Measurements from ENCODE around the gene PICALM.

Gene PICALM

GRCh38 chr11:86013713-86014112, 55.2 kb downstream of the PICALM start:
- no peak overlapping the region for H3K4me3 ChIP-seq
- H3K36me3 ChIP-seq (ENCODE audit: insufficient read depth, low read length) = peaks cover 23% of the 10 kb centered on the region
- no peak for DNase-seq (ENCODE audit: low read depth, low spot score)
- H3K9me3 ChIP-seq (ENCODE audit: low read depth, low read length) = no peaks in the 10 kb centered on the region
- TF ChIP-seq FOXP2 (optimal IDR thresholded peaks at IDR 0.05; ENCODE audit: control extremely low read depth, extremely low read length, insufficient read depth) (no peak), POLR2AphosphoS5 (IDR thresholded peaks at IDR 0.05; ENCODE audit: borderline replicate concordance, low read depth, low read length) (no peak), EZH2 (IDR thresholded peaks at IDR 0.05) (no peak)
- no peak overlapping the region for H3K9ac ChIP-seq (ENCODE audit: insufficient read length)
- H3K27ac ChIP-seq = peak overlapping the region; percentile 68

DNA sequence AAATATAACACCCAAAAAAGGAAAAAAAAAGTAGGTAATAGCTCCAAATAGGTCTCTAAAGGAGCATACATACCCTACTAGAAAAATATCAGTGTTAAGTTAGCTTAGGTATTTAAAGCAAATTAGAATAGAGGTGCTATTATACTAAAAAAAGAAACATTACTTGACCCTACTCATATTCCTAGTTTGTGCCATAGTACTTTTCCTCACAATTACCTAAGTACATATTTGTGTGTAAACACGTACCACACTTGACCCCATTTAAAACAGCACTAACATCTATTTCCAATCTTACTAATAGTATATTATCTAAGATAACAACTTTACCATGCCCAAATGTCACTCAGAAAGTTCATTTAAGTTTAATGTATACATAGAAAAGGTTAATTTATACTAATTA, 57.7 kb downstream of the PICALM start:
- TF ChIP-seq FOXP2 (optimal IDR thresholded peaks at IDR 0.05; ENCODE audit: control extremely low read depth, extremely low read length, insufficient read depth) (no peak), POLR2AphosphoS5 (IDR thresholded peaks at IDR 0.05; ENCODE audit: borderline replicate concordance, low read depth, low read length) (no peak), EZH2 (IDR thresholded peaks at IDR 0.05) (no peak)
- Histone ChIP-seq H3K9me3 (ENCODE audit: low read depth, low read length) (no peaks in the 10 kb centered on the region), H3K9ac (ENCODE audit: insufficient read length) (no peak overlapping the region), H3K4me3 (no peak overlapping the region), H3K27ac (no peak overlapping the region), H3K36me3 (ENCODE audit: insufficient read depth, low read length) (peaks cover 42% of the 10 kb centered on the region)
- DNase-seq (ENCODE audit: low read depth, low spot score) = no peak

DNA sequence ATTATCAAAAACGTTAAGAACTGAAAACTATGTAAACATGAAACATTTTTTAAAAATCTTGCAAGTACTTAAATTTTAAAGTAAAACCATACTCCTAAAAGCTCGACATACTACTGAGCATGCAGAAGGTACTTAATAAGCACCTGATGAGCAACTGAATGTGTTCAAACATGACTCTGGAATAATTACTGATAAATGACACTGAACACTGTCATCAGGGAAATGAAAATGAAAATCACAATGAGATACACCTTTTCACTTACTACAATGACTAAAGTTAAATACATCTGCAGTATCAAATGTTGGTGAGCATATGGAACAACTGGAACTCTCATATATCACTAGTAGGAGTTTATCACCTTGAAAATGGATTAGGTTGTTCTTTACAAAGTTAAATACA, 65.2 kb downstream of the PICALM start:
- peaks cover 83% of the 10 kb centered on the region for H3K36me3 ChIP-seq (ENCODE audit: insufficient read depth, low read length)
- H3K4me3 ChIP-seq = no peak overlapping the region
- H3K27ac ChIP-seq = no peak overlapping the region
- no peaks in the 10 kb centered on the region for H3K9me3 ChIP-seq (ENCODE audit: low read depth, low read length)
- no peak overlapping the region for H3K9ac ChIP-seq (ENCODE audit: insufficient read length)
- TF ChIP-seq POLR2AphosphoS5 (IDR thresholded peaks at IDR 0.05; ENCODE audit: borderline replicate concordance, low read depth, low read length) = no peak
- no peak for TF ChIP-seq EZH2 (IDR thresholded peaks at IDR 0.05)
- TF ChIP-seq FOXP2 (optimal IDR thresholded peaks at IDR 0.05; ENCODE audit: control extremely low read depth, extremely low read length, insufficient read depth) = no peak
- no peak for DNase-seq (ENCODE audit: low read depth, low spot score)

DNA sequence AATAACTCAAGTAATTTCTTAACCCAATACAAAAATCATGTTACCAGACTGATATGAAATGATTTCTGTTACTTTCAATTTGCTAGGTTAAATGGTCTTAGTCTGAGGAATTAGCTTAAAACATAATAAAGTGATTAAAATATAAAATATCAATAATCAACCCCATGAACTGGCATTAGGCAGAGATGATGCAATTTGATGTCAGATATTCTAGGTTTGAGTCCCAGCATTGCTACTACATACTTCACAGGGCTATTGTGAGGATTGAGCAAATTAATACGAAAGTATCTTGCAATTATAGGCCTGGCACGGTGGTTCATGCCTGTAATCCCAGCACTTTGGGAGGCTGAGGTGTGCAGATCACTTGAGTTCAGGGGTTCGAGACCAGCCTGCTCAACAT, 66.5 kb downstream of the PICALM start:
- no peak overlapping the region for H3K4me3 ChIP-seq
- TF ChIP-seq FOXP2 (optimal IDR thresholded peaks at IDR 0.05; ENCODE audit: control extremely low read depth, extremely low read length, insufficient read depth) (no peak), POLR2AphosphoS5 (IDR thresholded peaks at IDR 0.05; ENCODE audit: borderline replicate concordance, low read depth, low read length) (no peak), EZH2 (IDR thresholded peaks at IDR 0.05) (no peak)
- H3K36me3 ChIP-seq (ENCODE audit: insufficient read depth, low read length) = peaks cover 81% of the 10 kb centered on the region
- no peak for DNase-seq (ENCODE audit: low read depth, low spot score)
- H3K9me3 ChIP-seq (ENCODE audit: low read depth, low read length) = no peaks in the 10 kb centered on the region
- no peak overlapping the region for H3K9ac ChIP-seq (ENCODE audit: insufficient read length)
- no peak overlapping the region for H3K27ac ChIP-seq

DNA sequence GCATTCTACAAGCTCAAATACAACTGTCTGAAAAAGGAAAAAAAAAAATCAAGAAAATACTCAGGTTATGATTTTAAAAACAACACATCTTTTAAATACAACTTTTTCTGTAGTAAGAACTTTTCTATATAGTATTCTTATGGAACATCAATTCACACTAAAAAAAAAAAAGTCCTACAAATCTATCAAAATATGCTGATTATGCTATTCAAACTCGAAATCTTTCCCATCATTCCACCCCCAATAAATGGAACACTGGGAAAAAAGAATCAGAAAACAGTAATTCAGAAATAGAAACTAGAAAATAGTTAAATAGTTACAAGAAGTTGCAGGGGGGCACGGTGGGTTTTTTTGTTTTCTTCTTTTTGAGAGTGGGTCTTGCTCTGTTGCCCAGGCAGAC, 77.4 kb downstream of the PICALM start:
- Histone ChIP-seq H3K4me3 (no peak overlapping the region), H3K9ac (ENCODE audit: insufficient read length) (no peak overlapping the region), H3K27ac (no peak overlapping the region), H3K36me3 (ENCODE audit: insufficient read depth, low read length) (peaks cover 58% of the 10 kb centered on the region), H3K9me3 (ENCODE audit: low read depth, low read length) (no peaks in the 10 kb centered on the region)
- no peak for TF ChIP-seq FOXP2 (optimal IDR thresholded peaks at IDR 0.05; ENCODE audit: control extremely low read depth, extremely low read length, insufficient read depth)
- TF ChIP-seq POLR2AphosphoS5 (IDR thresholded peaks at IDR 0.05; ENCODE audit: borderline replicate concordance, low read depth, low read length) = no peak
- no peak for DNase-seq (ENCODE audit: low read depth, low spot score)

DNA sequence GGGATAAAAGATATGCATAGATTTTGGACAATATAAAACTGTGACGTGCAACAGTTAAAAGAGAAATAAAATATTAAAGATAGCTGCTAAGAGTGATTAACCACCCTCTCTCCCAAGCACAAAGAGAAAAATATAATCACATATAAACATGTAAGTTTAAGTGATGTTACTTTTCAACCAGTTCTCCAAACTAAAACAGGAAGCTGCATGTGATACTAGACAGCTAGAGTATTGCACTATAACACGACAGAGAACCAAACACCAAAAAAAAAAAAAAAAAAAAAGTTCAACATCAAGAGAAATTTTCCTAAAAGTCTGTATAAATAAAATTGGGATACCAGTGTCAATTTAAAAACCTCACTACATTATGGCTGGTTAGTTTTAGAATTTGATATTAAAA, 79.1 kb downstream of the PICALM start:
- peaks cover 47% of the 10 kb centered on the region for H3K36me3 ChIP-seq (ENCODE audit: insufficient read depth, low read length)
- H3K9ac ChIP-seq (ENCODE audit: insufficient read length) = no peak overlapping the region
- H3K27ac ChIP-seq = peak overlapping the region; percentile 74
- no peak for DNase-seq (ENCODE audit: low read depth, low spot score)
- H3K9me3 ChIP-seq (ENCODE audit: low read depth, low read length) = no peaks in the 10 kb centered on the region
- no peak for TF ChIP-seq EZH2 (IDR thresholded peaks at IDR 0.05)
- no peak for TF ChIP-seq POLR2AphosphoS5 (IDR thresholded peaks at IDR 0.05; ENCODE audit: borderline replicate concordance, low read depth, low read length)
- no peak for TF ChIP-seq FOXP2 (optimal IDR thresholded peaks at IDR 0.05; ENCODE audit: control extremely low read depth, extremely low read length, insufficient read depth)
- no peak overlapping the region for H3K4me3 ChIP-seq

DNA sequence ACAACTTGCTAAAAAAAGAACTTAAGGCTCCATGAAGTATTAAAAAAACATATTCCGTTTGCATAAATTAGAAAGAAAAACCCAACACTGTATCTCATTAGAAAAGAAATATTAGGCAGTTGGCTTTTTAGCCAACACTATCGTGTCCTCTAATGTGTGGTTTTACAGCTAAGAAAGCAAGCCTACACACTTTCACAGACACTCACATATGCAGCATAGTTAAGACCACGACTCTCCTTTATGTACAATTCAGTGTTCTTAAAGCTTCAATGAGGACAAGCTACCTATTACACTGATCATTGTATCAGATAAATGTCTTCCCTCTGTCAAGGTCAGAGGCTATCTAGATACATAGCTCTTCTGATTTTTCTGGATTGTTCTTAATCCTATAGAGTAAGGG, 80.1 kb downstream of the PICALM start:
- H3K36me3 ChIP-seq (ENCODE audit: insufficient read depth, low read length) = peaks cover 37% of the 10 kb centered on the region
- no peak overlapping the region for H3K4me3 ChIP-seq
- no peak for DNase-seq (ENCODE audit: low read depth, low spot score)
- no peak for TF ChIP-seq FOXP2 (optimal IDR thresholded peaks at IDR 0.05; ENCODE audit: control extremely low read depth, extremely low read length, insufficient read depth)
- no peak for TF ChIP-seq POLR2AphosphoS5 (IDR thresholded peaks at IDR 0.05; ENCODE audit: borderline replicate concordance, low read depth, low read length)
- no peak for TF ChIP-seq EZH2 (IDR thresholded peaks at IDR 0.05)
- no peaks in the 10 kb centered on the region for H3K9me3 ChIP-seq (ENCODE audit: low read depth, low read length)
- H3K27ac ChIP-seq = peak overlapping the region; percentile 74
- H3K9ac ChIP-seq (ENCODE audit: insufficient read length) = no peak overlapping the region

- TF ChIP-seq FOXP2 (optimal IDR thresholded peaks at IDR 0.05; ENCODE audit: control extremely low read depth, extremely low read length, insufficient read depth) (no peak), POLR2AphosphoS5 (IDR thresholded peaks at IDR 0.05; ENCODE audit: borderline replicate concordance, low read depth, low read length) (no peak), EZH2 (IDR thresholded peaks at IDR 0.05) (no peak)
- H3K9ac ChIP-seq (ENCODE audit: insufficient read length) = no peak overlapping the region
- no peak overlapping the region for H3K27ac ChIP-seq
- no peak overlapping the region for H3K4me3 ChIP-seq
- H3K36me3 ChIP-seq (ENCODE audit: insufficient read depth, low read length) = peaks cover 56% of the 10 kb centered on the region
- no peak for DNase-seq (ENCODE audit: low read depth, low spot score)
- H3K9me3 ChIP-seq (ENCODE audit: low read depth, low read length) = no peaks in the 10 kb centered on the region
Observed at GRCh38 chr11:85977751-85978160, 91.1 kb downstream of the PICALM start.

GRCh38 chr11:85976525-85976924, 92.4 kb downstream of the PICALM start:
- no peak overlapping the region for H3K9ac ChIP-seq (ENCODE audit: insufficient read length)
- H3K9me3 ChIP-seq (ENCODE audit: low read depth, low read length) = no peaks in the 10 kb centered on the region
- no peak for DNase-seq (ENCODE audit: low read depth, low spot score)
- TF ChIP-seq FOXP2 (optimal IDR thresholded peaks at IDR 0.05; ENCODE audit: control extremely low read depth, extremely low read length, insufficient read depth) (no peak), POLR2AphosphoS5 (IDR thresholded peaks at IDR 0.05; ENCODE audit: borderline replicate concordance, low read depth, low read length) (no peak), EZH2 (IDR thresholded peaks at IDR 0.05) (no peak)
- H3K27ac ChIP-seq = no peak overlapping the region
- peaks cover 57% of the 10 kb centered on the region for H3K36me3 ChIP-seq (ENCODE audit: insufficient read depth, low read length)
- H3K4me3 ChIP-seq = no peak overlapping the region
